ACHN (cell line): ENCODE measurements around the gene PDGFRB.

Experiments
- DNase-seq: peaks from one replicate; pipeline ENCODE4 v3.0.0-alpha.2; 2015
- in situ Hi-C: cut with HindIII; loops from 2 replicates; pipeline ENCODE4 v1.10.0; 2017; ENCODE audit warnings: low sequenced_read_pairs, low pct_ligation_motif_present, low pct_unique_long_range_greater_than_20kb

The PDGFRB gene

GRCh38 chr5:150166650-150167511, 11.2 kb upstream of the PDGFRB start, which contains the start of gene CDX1:
CDX1 (plus strand) TSS chr5:150166778; CDS start chr5:150166877, 99 bp downstream.
- in situ Hi-C loops = no loop called here

GRCh38 chr5:150166037-150166649, 10.5 kb upstream of the PDGFRB start:
- no peak for DNase-seq
- in situ Hi-C loops = no loop called here

More at GRCh38 chr5:150166650-150167511, 11.2 kb upstream of the PDGFRB start, which contains the start of gene CDX1:
- no peak for DNase-seq

GRCh38 chr5:150164211-150164980, 8.8 kb upstream of the PDGFRB start:
- no peak for DNase-seq
- in situ Hi-C loops = no loop called here

- no peak for DNase-seq
- in situ Hi-C loops = no loop called here
Measured at GRCh38 chr5:150163547-150164059, 8.0 kb upstream of the PDGFRB start.

GRCh38 chr5:150163035-150163434, 7.4 kb upstream of the PDGFRB start:
- in situ Hi-C loops = no loop called here
- DNase-seq = no peak

- no peak for DNase-seq
- in situ Hi-C loops = no loop called here
Measured at GRCh38 chr5:150162142-150162513, 6.5 kb upstream of the PDGFRB start.

- peak; percentile 75 for DNase-seq
- in situ Hi-C loops = no loop called here
Measured at GRCh38 chr5:150161242-150162141, 5.8 kb upstream of the PDGFRB start.

GRCh38 chr5:150160448-150161081, 4.9 kb upstream of the PDGFRB start:
- no peak for DNase-seq
- in situ Hi-C loops = no loop called here

GRCh38 chr5:150159741-150160179, 4.1 kb upstream of the PDGFRB start:
- in situ Hi-C loops = no loop called here
- DNase-seq = no peak

GRCh38 chr5:150159031-150159430, 3.4 kb upstream of the PDGFRB start:
- in situ Hi-C loops = no loop called here

GRCh38 chr5:150158170-150158949, 2.7 kb upstream of the PDGFRB start:
- DNase-seq = no peak
- in situ Hi-C loops = no loop called here

More at GRCh38 chr5:150159031-150159430, 3.4 kb upstream of the PDGFRB start:
- DNase-seq = no peak

- DNase-seq = no peak
- in situ Hi-C loops = no loop called here
Measured at GRCh38 chr5:150157168-150157567, 1.5 kb upstream of the PDGFRB start.

- in situ Hi-C loops = no loop called here
- DNase-seq = no peak
Measured at GRCh38 chr5:150156540-150156939, 895 bp upstream of the PDGFRB start.

- in situ Hi-C loops = no loop called here
- DNase-seq = no peak
Measured at GRCh38 chr5:150156027-150156368, 353 bp upstream of the PDGFRB start.

GRCh38 chr5:150154618-150155128, 972 bp downstream of the PDGFRB start:
- no peak for DNase-seq
- in situ Hi-C loops = no loop called here

GRCh38 chr5:150153957-150154617, 1.6 kb downstream of the PDGFRB start:
- DNase-seq = no peak
- in situ Hi-C loops = no loop called here
